Osteoblast (primary cell): ENCODE results near the gene NGEF. TPM values are rescaled to one million over a fixed set of nuclear protein-coding genes. Genes with fewer than 3 reads are reported as not detected.

Experiments used
- DNase-seq: peaks from one replicate; pipeline ENCODE4 v3.0.0; 2011; ENCODE audit warnings: low spot score, mixed read lengths; ENCODE audit not compliant: insufficient read length; ENCODE audit errors: missing footprints
- H2AFZ ChIP-seq: 2 replicates; pipeline ENCODE4 v1.6.0; 2011; ENCODE audit warnings: mild to moderate bottlenecking, low read length
- H3K27ac ChIP-seq: 2 replicates; pipeline ENCODE4 v1.5.1; 2011; ENCODE audit warnings: mild to moderate bottlenecking, low read depth, low read length, moderate library complexity
- H3K27me3 ChIP-seq: 2 replicates; pipeline ENCODE4 v1.6.0; 2012; ENCODE audit warnings: mild to moderate bottlenecking, control low read depth, inconsistent platforms, low read length, moderate library complexity; ENCODE audit not compliant: insufficient read depth
- H3K36me3 ChIP-seq: 2 replicates; pipeline ENCODE4 v1.5.1; 2011; ENCODE audit warnings: mild to moderate bottlenecking, low read length, control low read depth, moderate library complexity; ENCODE audit not compliant: insufficient read depth
- H3K4me1 ChIP-seq: 2 replicates; pipeline ENCODE4 v1.5.1; 2011; ENCODE audit warnings: mild to moderate bottlenecking, low read length, control low read depth, moderate library complexity; ENCODE audit not compliant: insufficient read depth
- H3K4me2 ChIP-seq: 2 replicates; pipeline ENCODE4 v1.6.0; 2011; ENCODE audit warnings: mild to moderate bottlenecking, low read length; ENCODE audit not compliant: insufficient read depth
- H3K4me3 ChIP-seq: fragments of 200-600 bp; sonication (generic); 3 replicates; pipeline ENCODE4 v1.5.1; 2012; ENCODE audit warnings: mild to moderate bottlenecking, low read length, inconsistent platforms; ENCODE audit not compliant: insufficient read depth
- H3K79me2 ChIP-seq: 2 replicates; pipeline ENCODE4 v1.6.0; 2012; ENCODE audit warnings: mild to moderate bottlenecking, low read length, control low read depth, inconsistent platforms; ENCODE audit not compliant: insufficient read depth
- H3K9me3 ChIP-seq: 2 replicates; pipeline ENCODE4 v1.5.1; 2011; ENCODE audit warnings: low read depth, low read length, control low read depth
- H4K20me1 ChIP-seq: 2 replicates; pipeline ENCODE4 v1.6.0; 2012; ENCODE audit warnings: mild to moderate bottlenecking, low read length, control low read depth; ENCODE audit not compliant: insufficient read depth
- total RNA-seq: library from RNA; depleted of rRNA; stranded (reverse); fragments of >200 nt; gene quantifications from 2 replicates; pipeline ENCODE4 v1.2.3, GENCODE V29; 2012
- TF ChIP-seq, protein P1 (sequence below): IDR thresholded peaks from 2 replicates; pipeline ENCODE4 v1.5.1; 2011; ENCODE audit warnings: mild to moderate bottlenecking, low read depth, low read length, moderate library complexity; ENCODE audit errors: extremely low read depth

Gene NGEF
- total RNA-seq, 1 donor = not detected

DNA sequence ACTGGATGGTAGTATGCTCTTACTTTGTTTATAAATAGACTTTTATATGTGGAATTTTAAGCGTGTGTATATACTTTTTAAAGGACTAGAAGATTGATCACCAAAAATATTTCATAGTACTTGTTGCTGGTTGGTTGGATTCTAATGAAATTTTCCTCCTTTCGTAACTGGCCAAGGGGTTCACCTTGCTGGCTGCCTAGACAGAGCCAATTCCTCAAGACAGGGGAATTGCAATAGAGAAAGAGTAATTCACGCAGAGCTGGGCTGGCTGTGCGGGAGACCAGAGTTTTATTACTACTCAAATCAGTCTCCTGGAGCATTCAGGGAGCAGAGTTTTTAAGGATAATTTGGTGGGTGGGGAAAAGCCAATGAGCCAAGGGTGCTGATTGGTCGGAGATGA lies 72.3 kb downstream of the NGEF start:
- DNase-seq = no peak
- H3K27ac ChIP-seq = no peak overlapping the region
- no peak overlapping the region for H3K4me3 ChIP-seq
- no peaks in the 10 kb centered on the region for H3K27me3 ChIP-seq
- H3K79me2 ChIP-seq = no peaks in the 10 kb centered on the region
- no peak overlapping the region for H2AFZ ChIP-seq
- no peaks in the 10 kb centered on the region for H4K20me1 ChIP-seq
- TF ChIP-seq, protein P1, sequence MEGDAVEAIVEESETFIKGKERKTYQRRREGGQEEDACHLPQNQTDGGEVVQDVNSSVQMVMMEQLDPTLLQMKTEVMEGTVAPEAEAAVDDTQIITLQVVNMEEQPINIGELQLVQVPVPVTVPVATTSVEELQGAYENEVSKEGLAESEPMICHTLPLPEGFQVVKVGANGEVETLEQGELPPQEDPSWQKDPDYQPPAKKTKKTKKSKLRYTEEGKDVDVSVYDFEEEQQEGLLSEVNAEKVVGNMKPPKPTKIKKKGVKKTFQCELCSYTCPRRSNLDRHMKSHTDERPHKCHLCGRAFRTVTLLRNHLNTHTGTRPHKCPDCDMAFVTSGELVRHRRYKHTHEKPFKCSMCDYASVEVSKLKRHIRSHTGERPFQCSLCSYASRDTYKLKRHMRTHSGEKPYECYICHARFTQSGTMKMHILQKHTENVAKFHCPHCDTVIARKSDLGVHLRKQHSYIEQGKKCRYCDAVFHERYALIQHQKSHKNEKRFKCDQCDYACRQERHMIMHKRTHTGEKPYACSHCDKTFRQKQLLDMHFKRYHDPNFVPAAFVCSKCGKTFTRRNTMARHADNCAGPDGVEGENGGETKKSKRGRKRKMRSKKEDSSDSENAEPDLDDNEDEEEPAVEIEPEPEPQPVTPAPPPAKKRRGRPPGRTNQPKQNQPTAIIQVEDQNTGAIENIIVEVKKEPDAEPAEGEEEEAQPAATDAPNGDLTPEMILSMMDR = no peak
- no peak overlapping the region for H3K4me2 ChIP-seq
- H3K9me3 ChIP-seq = no peaks in the 10 kb centered on the region
- no peaks in the 10 kb centered on the region for H3K36me3 ChIP-seq
- no peaks in the 10 kb centered on the region for H3K4me1 ChIP-seq

DNA sequence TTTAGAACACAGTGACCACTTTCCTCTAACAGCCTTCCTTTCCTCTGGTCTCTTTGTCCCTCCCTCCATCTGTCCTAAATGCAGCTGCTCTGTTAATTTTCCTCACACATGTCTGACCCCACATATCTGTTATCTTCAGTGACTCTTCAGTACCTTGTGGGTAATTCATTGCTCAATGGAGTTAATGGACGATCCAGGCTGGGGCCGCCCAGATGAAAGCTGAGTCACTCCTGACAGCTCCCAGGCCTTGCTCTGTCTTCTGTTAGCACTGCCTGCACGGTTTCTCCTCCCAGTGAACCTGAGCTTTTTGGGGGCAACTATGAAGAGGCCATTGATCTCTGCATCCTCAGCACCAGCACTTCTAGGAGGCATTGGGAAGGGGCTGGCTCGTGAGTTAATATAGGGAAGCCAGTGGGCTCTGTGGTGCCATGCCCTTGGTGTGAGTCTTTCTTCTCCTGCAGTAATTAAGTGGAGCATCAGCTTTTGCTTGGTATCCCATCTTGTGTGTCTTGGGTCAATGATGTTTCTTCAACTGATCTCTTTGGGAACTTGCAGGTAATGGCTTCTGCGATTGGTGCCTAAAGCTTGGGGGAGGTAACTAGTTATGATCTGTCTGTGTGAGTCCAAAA lies 75.7 kb downstream of the NGEF start:
- TF ChIP-seq, protein P1 = no peak

DNA sequence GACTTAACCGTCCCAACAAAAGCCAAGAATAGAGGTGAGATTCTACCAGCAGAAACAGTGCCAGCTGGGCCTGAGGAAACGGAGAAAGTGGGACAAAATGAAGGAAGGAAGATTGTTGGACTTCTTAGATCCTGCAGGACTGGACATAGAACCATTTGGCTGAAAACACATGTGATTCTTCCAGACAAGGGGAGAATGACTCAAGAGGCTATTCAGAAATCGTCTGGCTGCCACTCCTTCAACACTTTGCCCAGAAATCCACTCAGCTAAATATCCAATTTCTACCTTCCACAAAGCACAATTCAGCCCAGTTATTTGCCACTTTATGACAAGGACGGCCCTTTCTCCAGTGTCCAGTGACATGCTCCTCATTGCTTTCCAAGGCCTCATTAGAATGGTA lies 81.4 kb downstream of the NGEF start:
- H2AFZ ChIP-seq = no peak overlapping the region
- no peak for DNase-seq
- no peaks in the 10 kb centered on the region for H3K9me3 ChIP-seq
- H3K27me3 ChIP-seq = peaks cover 16% of the 10 kb centered on the region
- no peaks in the 10 kb centered on the region for H3K79me2 ChIP-seq
- TF ChIP-seq, protein P1 = no peak
- no peak overlapping the region for H3K27ac ChIP-seq
- no peaks in the 10 kb centered on the region for H4K20me1 ChIP-seq
- no peak overlapping the region for H3K4me2 ChIP-seq
- peaks cover 2% of the 10 kb centered on the region for H3K4me1 ChIP-seq
- H3K4me3 ChIP-seq = no peak overlapping the region
- no peaks in the 10 kb centered on the region for H3K36me3 ChIP-seq

More for the DNA sequence above, 75.7 kb downstream of the NGEF start:
- Histone ChIP-seq H2AFZ (peak overlapping the region; percentile 12), H3K36me3 (no peaks in the 10 kb centered on the region), H3K4me3 (no peak overlapping the region), H3K4me1 (no peaks in the 10 kb centered on the region), H3K27ac (no peak overlapping the region), H3K27me3 (no peaks in the 10 kb centered on the region), H3K79me2 (no peaks in the 10 kb centered on the region), H3K4me2 (no peak overlapping the region), H3K9me3 (no peaks in the 10 kb centered on the region), H4K20me1 (no peaks in the 10 kb centered on the region)
- DNase-seq = peak; percentile 93

DNA sequence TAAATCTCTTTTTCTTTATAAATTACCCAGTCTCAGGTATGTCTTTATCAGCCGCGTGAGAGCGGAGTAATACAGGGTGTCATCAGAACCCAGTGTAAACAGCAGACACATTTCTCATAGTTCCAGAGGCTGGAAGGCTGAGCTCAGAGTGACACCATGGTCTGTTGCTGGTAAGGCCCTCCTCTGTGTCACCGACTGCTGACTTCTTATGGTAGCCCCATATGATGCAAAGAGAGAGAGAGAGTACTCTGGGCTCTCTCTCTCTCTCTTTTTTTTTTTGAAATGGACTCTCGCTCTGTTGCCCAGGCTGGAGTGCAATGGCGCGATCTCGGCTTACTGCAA lies 83.0 kb downstream of the NGEF start:
- Histone ChIP-seq H3K4me3 (no peak overlapping the region), H3K27me3 (peaks cover 26% of the 10 kb centered on the region), H3K4me2 (no peak overlapping the region), H3K9me3 (no peaks in the 10 kb centered on the region), H2AFZ (no peak overlapping the region), H3K4me1 (peaks cover 4% of the 10 kb centered on the region), H3K27ac (no peak overlapping the region), H3K79me2 (no peaks in the 10 kb centered on the region), H4K20me1 (no peaks in the 10 kb centered on the region), H3K36me3 (no peaks in the 10 kb centered on the region)
- DNase-seq = no peak
- TF ChIP-seq, protein P1 = no peak
